Skeletal muscle cell (primary cell): Measurements from ENCODE around the gene XYLT1.

ENCODE experiments used
- DNase-seq: peaks from one replicate; pipeline ENCODE4 v3.0.0-alpha.2; 2010; ENCODE audit warnings: low read depth
- H3K4me3 ChIP-seq: 2 replicates; pipeline ENCODE4 v1.5.1; 2011; ENCODE audit warnings: low read depth, mild to moderate bottlenecking, control low read depth, low read length, moderate library complexity

Gene XYLT1

DNA sequence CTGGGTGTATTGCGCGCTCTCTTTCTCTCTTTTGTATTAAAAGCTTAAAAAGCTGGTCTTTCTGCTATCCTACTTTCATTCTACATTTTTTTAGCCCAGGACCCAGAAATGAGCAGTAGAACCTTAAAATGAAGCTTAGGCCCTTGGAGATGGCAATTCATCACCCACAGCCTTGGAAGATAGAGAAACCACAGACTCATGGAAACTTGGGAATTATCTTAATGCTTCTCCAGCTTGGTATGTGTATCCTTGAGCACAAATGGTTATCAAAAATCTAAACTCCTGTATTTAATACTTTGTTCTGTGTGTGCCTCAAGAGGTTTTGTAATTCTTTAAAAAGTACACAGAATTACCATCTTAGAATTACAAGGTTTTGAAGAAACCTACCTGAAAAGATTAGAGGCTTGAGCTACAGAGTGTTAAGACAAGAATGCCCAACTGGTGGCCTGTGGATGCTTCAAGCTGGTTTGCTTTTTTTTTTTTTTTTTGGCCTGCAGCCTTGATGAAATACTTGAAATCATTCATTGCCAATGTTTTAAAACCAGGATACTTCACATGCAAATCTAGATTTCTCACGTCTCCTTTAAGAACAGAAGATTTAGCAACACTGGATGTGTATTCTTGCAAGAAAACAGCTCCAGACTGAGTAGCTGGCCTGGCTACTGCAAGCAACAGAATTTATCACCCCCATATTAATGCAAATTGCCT lies 105.0 kb downstream of the XYLT1 start:
- no peak for DNase-seq
- no peak overlapping the region for H3K4me3 ChIP-seq

DNA sequence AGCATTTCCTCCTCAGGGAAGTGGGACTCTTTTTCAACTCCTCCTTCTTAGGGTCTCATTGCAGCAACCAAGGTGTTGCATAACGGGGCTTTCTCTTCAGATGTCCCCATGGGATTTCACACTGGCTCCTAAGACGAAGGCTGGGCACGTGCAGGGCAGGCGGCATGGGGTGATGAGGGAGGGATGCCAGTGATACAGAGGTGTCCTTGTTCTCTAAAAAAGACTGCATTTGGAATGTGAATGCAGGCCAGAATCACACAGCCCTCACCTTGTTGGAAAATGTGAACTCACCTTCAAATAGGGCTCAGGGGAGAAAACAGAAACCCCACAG lies 105.6 kb downstream of the XYLT1 start:
- H3K4me3 ChIP-seq: no peak overlapping the region
- no peak for DNase-seq

DNA sequence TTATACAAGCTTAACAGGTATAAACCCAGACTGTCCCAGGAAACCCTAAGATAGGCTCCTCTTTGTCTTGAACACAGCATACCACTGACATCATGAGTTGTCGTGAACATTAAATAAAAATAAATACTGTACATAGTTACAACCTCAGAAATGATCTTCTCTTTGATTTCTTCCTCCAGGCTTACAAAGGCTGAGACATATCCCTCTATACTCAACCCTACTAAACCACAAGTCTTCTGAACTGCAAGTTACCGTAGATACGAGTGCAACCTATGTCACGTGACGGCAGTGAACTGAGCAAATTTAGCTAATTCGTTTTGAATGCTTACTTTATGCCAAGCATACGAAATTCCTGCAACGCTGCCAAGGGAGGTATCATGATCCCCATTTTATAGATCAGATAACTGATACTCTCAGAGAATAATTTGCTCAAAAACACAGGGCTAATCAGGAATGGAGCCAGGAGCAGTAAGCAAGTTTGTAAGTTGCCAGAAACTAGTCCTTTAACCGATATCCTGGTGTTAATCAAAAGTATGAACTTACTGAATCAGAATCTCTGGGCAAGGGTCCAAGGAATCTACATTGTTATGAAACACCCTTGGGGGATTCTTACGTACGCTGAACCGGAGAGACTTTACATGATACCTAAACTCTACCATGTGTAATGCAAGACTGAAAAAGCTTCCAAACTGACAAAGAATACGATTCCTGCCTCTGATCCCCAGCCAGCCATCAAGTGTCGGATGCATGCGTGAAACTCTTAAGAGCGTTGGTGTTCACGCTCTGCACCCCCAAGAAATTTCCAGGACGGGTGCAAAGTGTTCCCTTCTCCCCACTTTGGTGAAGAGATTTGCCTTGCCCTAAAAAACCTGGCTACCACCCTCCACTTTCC lies 106.2 kb downstream of the XYLT1 start:
- DNase-seq: peak; percentile 96
- no peak overlapping the region for H3K4me3 ChIP-seq

DNA sequence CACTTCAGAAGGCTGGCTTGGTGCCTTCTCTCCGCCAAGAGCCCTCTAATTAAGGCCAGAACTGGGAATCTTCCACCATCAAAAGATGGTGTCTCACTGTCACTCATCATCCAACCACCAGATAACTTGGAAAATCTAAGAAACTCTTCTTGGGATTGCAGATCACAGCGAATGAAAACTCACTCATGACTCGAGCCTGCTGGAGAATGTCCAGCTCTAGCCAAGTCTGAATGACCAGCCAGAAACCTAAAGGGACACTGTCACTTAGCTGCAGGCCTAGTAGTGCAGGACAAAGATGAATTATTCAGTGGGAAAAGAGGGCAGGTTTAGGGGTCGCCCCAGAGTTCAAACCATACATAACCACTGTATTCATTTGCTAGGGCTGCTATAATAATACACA lies 107.8 kb downstream of the XYLT1 start:
- DNase-seq: no peak
- H3K4me3 ChIP-seq: no peak overlapping the region

DNA sequence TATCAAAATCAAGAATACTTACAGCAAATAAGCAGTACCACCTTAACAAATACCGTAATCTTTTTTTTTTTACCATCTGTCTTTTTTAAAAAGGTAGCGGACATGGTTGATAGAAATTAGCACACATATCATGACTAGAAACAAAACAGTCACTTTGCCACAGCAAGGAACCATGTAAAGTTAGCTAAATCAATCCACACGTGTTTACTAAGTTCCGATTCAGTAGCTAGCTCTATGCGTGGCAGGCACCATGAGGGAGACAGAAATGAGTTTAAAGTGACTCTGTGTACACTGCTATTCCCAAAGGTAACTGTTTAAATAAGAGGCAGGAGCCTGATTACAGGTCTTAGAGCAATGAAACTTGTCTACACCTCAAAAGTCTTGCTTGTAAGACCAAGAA lies 108.6 kb downstream of the XYLT1 start:
- no peak overlapping the region for H3K4me3 ChIP-seq
- DNase-seq: no peak

DNA sequence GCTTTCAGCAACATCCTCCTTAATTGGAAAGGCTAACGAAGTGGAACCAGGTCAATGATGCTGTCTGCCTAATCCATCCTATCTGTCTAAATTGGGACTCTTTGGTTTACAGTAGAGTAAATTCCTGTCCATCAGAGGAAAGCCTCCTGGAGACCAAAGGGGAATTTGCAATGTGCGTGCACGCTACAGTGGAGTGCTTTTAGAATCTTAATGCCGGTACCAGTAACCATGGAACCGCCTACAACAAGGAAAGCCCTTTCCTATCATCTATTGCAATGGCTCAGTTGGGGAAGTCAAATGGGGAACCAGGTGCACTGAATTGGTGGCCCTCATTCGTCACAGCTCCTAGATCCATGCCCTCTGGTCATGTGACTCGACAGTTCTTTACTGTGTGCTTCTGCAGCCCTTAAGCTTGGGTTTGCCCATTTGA lies 110.1 kb downstream of the XYLT1 start:
- H3K4me3 ChIP-seq: no peak overlapping the region

DNA sequence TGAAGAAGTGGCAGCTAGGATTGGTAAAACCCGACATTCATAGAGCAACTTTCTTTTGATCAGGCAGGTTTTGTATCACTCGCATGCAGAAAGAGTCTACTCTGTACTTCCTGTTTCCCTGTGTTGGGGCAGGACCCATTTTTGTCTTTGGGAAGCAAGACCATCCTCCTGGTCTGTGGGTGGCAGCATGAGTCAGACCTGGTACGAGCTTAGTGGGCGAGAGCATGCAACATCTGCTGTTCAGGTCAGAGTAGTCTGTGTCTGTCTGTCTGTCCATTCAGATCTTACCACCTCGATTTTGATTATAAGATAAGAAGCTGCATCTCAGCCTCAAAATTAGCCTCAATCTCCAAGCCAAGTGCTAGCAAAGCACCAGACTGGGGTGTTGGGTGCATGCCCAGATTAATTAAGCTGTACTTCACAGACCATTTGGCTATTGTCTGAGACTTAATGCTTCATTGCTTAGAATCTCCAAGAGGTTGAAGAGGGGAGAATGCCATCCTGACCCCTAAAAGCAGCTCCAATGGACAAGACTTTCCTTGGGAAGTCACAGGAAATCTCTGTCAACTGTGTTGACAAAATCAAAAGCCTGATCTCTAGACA lies 110.9 kb downstream of the XYLT1 start:
- DNase-seq: no peak
- H3K4me3 ChIP-seq: no peak overlapping the region

More for the DNA sequence above, 110.1 kb downstream of the XYLT1 start:
- DNase-seq: no peak

DNA sequence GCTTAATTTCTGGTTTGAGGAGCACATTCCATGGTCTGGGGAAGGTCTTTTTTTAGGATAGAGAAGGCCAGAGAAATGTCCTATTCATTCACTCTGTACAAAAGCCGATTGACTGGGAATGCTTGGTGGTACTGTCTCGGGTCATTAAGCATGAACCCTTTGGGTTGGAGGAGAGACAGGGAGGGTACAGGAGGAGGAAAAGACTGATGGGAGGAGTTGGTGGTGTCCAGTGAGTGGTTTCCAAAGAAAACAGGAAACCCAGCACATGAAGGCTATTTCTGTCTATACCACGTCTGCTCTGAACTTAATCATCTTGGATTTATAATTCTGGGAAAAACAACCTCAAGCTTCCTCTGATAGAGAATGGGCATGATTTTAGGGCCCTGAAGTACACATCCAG lies 111.9 kb downstream of the XYLT1 start:
- no peak for DNase-seq
- no peak overlapping the region for H3K4me3 ChIP-seq

DNA sequence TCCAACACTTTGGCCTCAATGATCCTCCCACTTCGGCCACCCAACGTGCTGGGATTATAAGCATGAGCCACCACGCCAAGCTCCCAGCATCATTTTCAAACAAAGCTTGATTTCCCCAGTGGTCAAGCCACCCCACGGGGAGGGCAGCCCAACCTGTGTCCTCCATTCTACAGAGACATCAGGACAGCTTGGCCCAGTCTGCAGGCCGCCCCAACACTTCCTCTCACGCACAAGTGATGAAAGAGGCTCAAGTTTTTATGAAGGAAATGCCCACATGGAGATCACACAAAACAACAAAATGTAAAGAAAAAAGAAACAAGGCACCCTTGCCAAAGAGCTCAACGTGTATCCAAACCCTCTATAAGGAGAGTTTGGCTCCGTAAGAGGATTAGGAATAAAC lies 112.4 kb downstream of the XYLT1 start:
- no peak for DNase-seq
- no peak overlapping the region for H3K4me3 ChIP-seq

DNA sequence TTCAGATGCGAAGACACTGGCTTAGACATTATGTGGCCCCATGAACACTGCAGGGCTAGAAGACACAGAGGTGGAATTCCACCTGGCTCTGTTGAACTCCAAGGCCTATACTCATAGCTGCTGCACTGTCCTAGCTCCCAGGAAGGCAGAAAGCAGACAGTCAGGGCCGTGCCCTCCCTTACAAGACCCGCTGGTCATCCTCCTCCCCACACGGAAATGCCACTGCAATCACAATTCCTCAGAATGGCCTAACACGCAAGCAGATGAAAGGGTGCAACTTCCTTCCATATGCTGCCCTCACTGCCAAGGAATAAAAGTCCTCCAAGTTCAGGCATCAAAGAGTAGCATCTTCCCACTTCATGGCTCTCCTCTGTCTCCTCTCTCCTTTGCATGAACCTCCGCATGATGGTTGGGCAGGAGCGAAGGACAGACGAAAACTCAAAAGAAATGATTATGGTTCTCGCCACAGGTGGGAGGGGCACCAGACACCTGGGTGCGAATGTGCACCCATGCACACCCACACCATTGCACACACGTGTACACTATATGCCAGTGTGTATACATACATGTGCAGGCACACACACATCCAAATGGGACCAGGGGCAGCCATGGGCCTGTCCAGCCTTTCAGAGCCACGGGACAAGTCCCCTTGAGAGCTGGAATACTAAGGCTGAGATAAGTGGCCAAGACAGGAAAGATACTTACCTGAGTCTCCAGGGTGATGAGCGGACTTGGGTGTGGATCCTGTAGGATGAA lies 113.3 kb downstream of the XYLT1 start:
- DNase-seq: no peak
- no peak overlapping the region for H3K4me3 ChIP-seq

DNA sequence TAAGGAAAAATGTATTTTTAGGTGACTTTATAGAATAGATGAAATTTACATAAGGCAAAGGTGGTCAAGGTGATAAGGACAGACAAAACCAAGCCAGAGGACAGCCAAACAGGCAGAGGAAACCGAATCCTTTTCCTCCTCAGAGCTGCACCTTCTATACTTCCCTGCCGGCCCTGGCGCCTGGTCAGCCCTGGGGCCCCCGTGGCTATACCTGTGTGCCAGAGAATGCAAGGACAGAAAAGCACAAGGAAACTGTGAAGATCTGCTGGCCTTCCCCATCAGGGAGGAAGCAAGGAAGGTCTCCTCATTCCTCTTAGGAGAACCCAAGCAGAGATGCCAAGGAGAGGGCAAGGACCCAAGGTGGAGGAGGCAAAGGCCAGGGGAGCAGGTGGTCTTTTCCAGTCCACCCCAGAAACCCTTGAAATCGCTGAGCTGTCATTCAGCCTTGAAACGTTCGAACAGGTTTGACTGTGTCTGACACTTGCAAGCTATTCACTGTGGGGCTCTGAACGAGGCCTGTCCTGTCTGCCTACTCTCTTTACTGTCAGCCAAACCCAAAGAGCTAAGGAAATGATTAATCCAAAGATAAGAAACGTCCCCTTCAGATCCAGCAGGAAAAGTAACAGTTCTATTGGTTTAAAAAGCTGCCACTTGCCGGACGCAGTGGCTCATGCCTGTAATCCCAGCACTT lies 114.4 kb downstream of the XYLT1 start:
- no peak for DNase-seq
- no peak overlapping the region for H3K4me3 ChIP-seq

DNA sequence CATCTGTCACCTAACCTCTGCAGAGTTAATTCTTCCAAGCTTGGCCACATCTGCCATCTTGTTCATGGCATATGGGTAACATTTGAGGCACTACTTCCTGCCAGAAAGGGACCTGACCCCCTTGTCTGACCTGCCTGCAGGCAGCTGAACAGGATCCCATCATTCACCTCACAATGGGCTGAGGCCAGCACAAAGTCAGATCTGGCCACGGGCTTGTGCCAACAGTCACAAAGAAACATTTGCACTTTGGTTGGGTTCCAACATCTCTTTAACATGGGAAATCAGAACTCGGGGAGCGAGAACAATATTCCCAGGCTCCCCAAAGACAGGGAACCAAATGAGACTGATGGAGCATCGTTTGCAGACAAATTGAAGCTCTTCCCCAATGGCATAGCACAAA lies 116.1 kb downstream of the XYLT1 start:
- no peak for DNase-seq
- no peak overlapping the region for H3K4me3 ChIP-seq

DNA sequence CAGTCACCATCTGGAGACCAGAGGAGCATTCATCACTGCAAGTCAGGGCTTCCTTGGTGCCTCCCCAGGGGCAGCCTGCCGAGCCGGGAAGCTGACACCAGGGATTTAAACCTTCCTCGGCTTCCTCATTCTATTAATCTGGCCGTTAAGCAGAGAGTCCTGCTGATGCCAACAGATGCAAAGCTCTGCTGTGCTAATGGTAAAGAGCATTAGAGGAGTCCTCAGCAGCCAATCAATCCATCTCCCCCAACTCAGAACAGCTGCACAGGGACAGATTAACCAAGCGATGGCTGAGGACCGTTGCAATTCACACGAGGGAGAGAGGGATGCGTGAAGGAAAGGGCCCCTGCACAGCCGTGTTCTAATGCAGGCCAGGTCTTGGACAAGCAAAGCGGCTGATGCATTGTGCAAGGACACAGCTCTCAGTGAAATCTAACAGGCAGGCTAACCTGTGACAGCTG lies 116.6 kb downstream of the XYLT1 start:
- DNase-seq: no peak
- H3K4me3 ChIP-seq: no peak overlapping the region

DNA sequence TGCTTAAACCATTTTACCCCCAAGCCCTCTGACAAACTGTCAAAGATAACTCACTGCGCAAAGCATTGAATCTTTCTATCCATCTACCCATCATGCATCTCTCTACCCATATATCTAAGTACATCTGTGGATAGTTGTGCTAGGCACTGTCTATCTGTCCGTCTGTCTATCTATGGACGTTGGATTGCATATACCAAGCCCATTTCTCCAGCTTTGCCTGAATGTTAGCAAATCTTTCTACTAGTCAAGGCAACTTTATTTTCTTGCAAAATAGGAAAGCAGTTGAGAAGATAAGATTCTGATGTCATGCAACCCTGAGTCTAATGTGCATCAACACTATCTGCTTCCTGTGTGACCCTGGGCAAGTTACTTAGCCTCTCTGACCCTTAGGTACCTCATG lies 117.2 kb downstream of the XYLT1 start:
- H3K4me3 ChIP-seq: no peak overlapping the region
- no peak for DNase-seq

DNA sequence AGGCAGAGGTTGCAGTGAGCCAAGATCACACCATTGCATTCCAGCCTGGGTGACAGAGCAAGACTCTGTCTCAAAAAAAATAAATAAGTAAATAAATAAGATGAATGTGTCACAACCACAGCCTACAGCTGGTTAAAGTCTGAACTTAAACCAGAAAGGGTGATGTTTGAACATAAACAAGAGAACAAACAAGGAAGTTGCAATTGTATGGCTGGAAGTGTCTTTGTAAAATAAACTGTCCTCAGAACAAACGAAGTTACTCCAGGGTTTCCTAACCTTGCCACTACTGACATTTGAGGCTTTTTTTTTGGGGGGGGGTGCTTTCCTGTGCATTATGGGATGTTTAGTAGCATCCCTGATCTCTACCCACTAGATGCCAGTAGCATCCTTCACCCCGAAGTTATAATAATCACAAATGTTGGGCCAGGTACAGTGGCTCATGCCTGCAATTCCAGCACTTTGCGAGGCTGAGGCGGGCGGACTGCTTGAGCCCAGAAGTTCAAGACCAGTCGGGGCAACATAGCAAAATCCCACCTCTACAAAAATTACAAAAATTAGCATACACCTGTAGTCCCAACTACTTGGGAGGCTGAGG lies 119.2 kb downstream of the XYLT1 start:
- H3K4me3 ChIP-seq: no peak overlapping the region
- DNase-seq: no peak

DNA sequence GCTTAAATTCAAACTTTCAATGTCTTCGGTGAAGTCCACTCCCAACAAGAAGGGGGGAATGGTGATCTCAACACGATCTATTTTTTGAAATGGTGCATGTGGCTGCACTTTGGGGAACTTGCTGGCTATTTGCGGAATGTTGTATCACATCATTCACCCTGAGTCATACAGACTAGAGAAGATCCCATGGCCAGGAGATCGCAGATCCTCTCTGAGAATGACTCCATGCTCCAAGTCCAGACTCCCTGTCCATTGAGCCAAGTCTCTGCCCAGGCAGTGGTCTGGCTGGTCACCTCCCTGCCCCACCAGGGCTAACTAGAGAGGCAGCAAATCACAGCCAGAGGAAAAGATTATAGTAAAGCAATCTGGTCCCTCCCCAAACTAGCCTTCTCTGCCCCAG lies 120.6 kb downstream of the XYLT1 start:
- DNase-seq: no peak
- no peak overlapping the region for H3K4me3 ChIP-seq

DNA sequence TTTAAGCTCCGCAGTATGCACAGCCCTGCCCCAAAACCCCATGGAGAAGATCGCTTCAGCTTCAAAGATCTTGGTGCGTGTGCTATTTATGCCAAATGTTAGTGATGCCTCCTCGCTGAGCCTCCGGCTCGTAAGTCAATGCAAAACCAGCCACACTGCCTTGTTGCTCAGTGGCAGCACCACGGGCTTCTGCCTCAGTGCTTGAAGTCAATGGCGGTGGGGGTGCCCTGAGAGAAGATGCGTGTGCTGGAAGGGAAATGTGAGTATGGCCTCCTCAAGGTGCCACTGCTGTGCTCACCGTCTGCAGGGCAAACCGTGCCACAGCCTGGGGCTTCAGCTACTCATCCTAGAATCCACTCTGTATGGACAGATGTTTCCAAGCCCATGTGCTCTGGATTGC lies 121.9 kb downstream of the XYLT1 start:
- DNase-seq: no peak

DNA sequence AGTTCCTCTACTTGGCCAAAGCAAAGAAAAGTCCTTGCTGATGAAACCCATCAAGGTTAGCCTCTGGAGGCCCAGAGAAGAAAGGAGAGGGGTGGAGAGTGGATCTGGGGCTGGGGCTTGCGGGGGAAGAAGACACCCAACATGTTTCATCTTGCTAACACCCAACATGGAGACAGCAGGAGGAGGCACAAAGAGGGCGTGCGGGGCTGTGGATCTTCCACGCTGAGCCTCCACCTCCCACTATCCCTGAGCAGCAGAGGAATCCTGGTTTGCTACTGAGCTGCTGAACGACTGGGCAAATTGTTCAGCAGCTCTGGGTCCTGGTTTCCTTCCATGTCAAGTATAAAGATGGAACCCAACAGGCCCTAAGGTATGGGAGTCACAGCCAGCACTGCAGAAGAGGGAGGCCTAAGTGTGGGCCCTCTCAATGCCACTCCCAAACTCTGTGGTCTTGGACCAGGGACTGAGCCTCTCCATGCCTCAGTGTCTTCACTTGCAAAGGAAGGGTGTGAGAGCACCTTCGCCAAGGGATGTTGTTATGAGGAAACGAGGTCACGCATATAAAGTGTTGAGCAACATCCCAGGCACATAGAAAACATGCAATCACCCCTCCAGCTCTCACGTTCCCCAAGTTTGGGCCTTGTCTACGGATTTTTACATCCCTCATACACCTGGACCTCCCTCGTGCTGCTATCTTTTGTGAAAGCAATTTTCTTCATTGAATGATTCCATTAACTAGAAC lies 122.5 kb downstream of the XYLT1 start:
- H3K4me3 ChIP-seq: no peak overlapping the region
- no peak for DNase-seq

More for the DNA sequence above, 121.9 kb downstream of the XYLT1 start:
- no peak overlapping the region for H3K4me3 ChIP-seq
